NB4 (cell line): ENCODE results near the gene CDH23.

Source experiments
- CTCF ChIP-seq: IDR thresholded peaks from one replicate; pipeline ENCODE4 v1.5.1; 2012; ENCODE audit warnings: low read depth, low read length
- POLR2A ChIP-seq: IDR thresholded peaks from 2 replicates; pipeline ENCODE4 v1.6.1; 2011; ENCODE audit warnings: mild to moderate bottlenecking; ENCODE audit not compliant: insufficient read length; ENCODE audit errors: extremely low read depth

GRCh38 chr10:71547312-71547711, 150.6 kb downstream of the CDH23 start:
- TF ChIP-seq POLR2A (no peak), CTCF (no peak)
